ENCODE results near the gene PLVAP.

PLVAP gene

DNA sequence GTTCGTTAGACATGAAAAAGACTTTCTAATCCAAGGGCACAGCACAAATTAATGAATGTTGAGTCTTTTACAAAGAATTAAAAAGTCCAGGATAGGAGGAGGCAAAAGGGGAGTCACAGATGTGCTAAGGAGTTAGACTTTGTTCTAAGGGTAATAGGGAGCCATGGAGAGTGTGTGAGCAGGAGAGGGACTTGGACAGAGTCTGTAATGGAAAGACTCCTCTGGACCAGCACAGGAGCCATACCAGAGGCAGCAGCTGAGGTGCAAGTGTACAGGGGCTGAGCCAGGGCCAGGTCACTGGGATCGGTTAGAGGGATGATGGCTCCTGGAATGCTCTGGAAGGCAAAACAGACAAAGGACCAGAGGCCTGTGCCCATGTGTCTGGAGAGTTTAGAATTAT lies 29.3 kb downstream of the PLVAP start:
- DNase-seq (ENCODE audit: low read depth): no peak
- TF ChIP-seq, protein P1, sequence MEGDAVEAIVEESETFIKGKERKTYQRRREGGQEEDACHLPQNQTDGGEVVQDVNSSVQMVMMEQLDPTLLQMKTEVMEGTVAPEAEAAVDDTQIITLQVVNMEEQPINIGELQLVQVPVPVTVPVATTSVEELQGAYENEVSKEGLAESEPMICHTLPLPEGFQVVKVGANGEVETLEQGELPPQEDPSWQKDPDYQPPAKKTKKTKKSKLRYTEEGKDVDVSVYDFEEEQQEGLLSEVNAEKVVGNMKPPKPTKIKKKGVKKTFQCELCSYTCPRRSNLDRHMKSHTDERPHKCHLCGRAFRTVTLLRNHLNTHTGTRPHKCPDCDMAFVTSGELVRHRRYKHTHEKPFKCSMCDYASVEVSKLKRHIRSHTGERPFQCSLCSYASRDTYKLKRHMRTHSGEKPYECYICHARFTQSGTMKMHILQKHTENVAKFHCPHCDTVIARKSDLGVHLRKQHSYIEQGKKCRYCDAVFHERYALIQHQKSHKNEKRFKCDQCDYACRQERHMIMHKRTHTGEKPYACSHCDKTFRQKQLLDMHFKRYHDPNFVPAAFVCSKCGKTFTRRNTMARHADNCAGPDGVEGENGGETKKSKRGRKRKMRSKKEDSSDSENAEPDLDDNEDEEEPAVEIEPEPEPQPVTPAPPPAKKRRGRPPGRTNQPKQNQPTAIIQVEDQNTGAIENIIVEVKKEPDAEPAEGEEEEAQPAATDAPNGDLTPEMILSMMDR (IDR thresholded peaks at IDR 0.05; ENCODE audit: control insufficient read depth, insufficient read depth, low read depth, low read length, missing control alignments): no peak
- H3K4me3 ChIP-seq (ENCODE audit: control insufficient read depth, low read depth, low read length): no peak overlapping the region

DNA sequence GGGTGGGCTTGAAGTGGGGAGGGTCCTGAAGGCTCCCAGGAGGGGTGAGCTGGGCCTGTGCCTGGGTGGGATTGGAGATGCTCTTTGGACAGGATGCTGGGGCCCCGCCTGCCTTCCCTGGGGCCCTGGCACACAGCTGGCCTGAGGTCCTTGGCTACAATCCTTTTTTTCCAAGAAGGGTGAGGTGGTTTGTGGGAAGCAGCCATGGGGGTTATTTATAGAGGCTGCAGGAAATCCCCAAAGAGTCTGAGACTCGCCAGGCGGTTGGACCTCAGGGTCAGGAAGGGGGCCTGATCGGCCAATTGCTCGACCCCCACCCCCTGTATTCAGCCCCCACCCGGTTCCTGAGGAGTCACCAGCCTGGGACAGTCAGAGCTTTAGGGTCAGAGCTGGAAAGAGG lies 29.8 kb downstream of the PLVAP start:
- no peak for DNase-seq (ENCODE audit: low read depth)
- H3K4me3 ChIP-seq (ENCODE audit: control insufficient read depth, low read depth, low read length): no peak overlapping the region
- TF ChIP-seq, protein P1 (IDR thresholded peaks at IDR 0.05; ENCODE audit: control insufficient read depth, insufficient read depth, low read depth, low read length, missing control alignments): no peak

DNA sequence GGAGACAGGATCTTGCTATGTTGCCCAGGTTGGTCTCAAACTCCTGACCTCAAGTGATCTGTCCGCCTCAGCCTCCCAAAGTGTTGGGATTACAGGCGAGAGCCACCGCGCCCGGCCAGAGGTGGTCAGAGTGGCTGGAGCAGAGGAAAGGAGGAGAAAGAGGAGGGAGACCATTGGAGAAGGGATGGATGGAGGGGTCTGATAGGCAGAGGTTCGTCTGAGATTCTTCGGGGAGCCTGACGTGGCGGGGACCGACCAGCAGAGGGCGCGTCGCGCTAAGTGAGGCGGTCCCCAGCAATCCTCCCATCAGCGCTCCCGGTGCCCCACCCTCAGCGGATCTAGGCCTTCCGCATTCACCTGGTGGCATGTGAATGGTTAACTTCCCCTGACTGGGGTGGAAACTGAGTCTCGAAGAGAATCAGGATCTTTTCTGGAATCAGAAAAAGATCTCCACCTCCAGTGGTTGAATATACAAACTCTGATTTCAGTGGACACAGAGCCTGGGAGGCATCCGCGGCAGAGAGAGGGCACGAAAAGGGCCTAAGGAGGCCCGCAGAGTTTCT lies 31.0 kb downstream of the PLVAP start:
- TF ChIP-seq, protein P1 (IDR thresholded peaks at IDR 0.05; ENCODE audit: control insufficient read depth, insufficient read depth, low read depth, low read length, missing control alignments): peak; percentile 91
- no peak overlapping the region for H3K4me3 ChIP-seq (ENCODE audit: control insufficient read depth, low read depth, low read length)
- no peak for DNase-seq (ENCODE audit: low read depth)

DNA sequence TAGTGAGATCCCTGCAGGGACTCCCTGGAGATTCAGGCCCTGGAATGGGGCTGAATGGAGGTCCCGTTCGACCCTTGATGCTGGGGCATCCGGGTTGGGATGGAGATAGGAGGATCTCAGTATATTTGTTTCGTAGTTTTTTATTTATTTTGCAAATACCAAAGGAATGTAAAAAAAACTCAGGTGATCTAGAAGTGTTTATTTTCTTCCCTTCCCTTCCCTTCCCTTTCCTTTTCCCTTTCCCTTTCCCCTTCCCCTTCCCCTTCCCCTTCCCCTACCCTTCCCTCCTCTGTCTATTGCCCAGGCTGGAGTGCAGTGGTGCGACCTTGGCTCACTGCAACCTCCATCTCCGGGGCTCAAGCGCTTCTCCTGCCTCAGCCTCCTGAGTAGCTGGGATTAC lies 35.3 kb downstream of the PLVAP start:
- H3K4me3 ChIP-seq (ENCODE audit: control insufficient read depth, low read depth, low read length): no peak overlapping the region
- TF ChIP-seq, protein P1 (IDR thresholded peaks at IDR 0.05; ENCODE audit: control insufficient read depth, insufficient read depth, low read depth, low read length, missing control alignments): no peak
- DNase-seq (ENCODE audit: low read depth): no peak

DNA sequence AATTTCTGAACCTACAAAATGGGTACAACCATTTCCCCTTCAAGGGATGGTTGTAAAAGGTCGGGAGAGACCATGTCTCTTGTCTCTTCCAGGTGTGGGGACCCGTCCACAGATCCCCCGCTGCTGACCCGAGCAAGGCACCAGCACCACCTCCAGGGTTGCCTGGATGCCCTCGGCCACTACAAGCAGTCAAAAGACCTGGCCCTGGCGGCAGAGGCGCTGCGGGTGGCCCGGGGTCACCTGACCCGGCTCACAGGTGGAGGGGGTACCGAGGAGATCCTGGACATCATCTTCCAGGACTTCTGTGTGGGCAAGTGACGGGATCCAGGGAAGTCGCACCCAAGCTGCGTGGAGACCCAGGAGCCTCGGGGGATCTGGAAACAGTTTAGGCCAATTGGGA lies 35.8 kb downstream of the PLVAP start:
- DNase-seq (ENCODE audit: low read depth): no peak
- TF ChIP-seq, protein P1 (IDR thresholded peaks at IDR 0.05; ENCODE audit: control insufficient read depth, insufficient read depth, low read depth, low read length, missing control alignments): no peak
- no peak overlapping the region for H3K4me3 ChIP-seq (ENCODE audit: control insufficient read depth, low read depth, low read length)

DNA sequence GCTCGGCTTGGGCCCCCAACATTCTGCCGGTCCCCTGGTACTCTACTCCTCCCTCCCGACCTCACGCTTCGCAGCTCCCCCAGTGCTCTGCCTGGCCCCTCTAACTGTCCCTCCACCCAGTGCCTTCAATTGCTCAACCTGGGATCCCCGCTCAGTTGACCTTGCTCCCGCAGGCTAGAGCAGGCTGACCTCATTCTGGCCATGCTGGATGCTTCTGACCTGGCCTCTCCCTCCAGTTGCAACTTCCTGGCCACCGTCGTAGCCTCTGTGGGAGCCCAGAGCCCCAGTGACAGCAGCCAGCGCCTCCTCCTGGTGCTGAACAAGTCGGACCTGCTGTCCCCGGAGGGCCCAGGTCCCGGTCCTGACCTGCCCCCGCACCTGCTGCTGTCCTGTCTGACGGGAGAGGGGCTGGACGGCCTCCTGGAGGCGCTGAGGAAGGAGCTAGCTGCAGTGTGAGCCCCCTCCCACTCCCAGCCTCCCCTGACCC lies 36.2 kb downstream of the PLVAP start:
- no peak overlapping the region for H3K4me3 ChIP-seq (ENCODE audit: control insufficient read depth, low read depth, low read length)
- TF ChIP-seq, protein P1 (IDR thresholded peaks at IDR 0.05; ENCODE audit: control insufficient read depth, insufficient read depth, low read depth, low read length, missing control alignments): no peak
- DNase-seq (ENCODE audit: low read depth): no peak
